Trophoblast cell (in vitro differentiated cells and primary cell): Measurements from ENCODE around the gene NOMO2.
A peak's percentile ranks its signal among the peaks of the same experiment; 100 is the strongest.
"Not testable (repeated sequence)": the region's sequence is repeated elsewhere in the genome, so short reads cannot be mapped to it uniquely, and the experiment has no call there.

Experiments used
- DNase-seq, 2 donors: peaks; one replicate each; pipeline ENCODE4 v3.0.0-alpha.2; 2016
- H2AFZ ChIP-seq: 2 replicates; pipeline ENCODE4 v1.6.1; 2013; ENCODE audit warnings: low read length, moderate library complexity, mild to moderate bottlenecking; ENCODE audit not compliant: insufficient read depth, poor library complexity
- H2AK5ac ChIP-seq: 2 replicates; pipeline ENCODE4 v1.6.1; 2013; ENCODE audit warnings: mild to moderate bottlenecking, low read length
- H2BK120ac ChIP-seq: 2 replicates; pipeline ENCODE4 v1.6.1; 2013; ENCODE audit warnings: low read length, mild to moderate bottlenecking, moderate library complexity; ENCODE audit not compliant: insufficient read depth, poor library complexity
- H2BK12ac ChIP-seq: 2 replicates; pipeline ENCODE4 v1.6.1; 2013; ENCODE audit warnings: mild to moderate bottlenecking, low read length, moderate library complexity
- H2BK5ac ChIP-seq: 2 replicates; pipeline ENCODE4 v1.6.1; 2013; ENCODE audit warnings: low read length, low read depth, moderate library complexity, mild to moderate bottlenecking; ENCODE audit not compliant: poor library complexity
- H3K14ac ChIP-seq: 2 replicates; pipeline ENCODE4 v1.6.1; 2013; ENCODE audit warnings: mild to moderate bottlenecking, low read length
- H3K18ac ChIP-seq: 2 replicates; pipeline ENCODE4 v1.6.1; 2013; ENCODE audit warnings: mild to moderate bottlenecking, low read length
- H3K23ac ChIP-seq: 2 replicates; pipeline ENCODE4 v1.6.1; 2013; ENCODE audit warnings: low read length
- H3K27ac ChIP-seq: 2 replicates; pipeline ENCODE4 v1.5.1; 2013; ENCODE audit warnings: low read depth, mild to moderate bottlenecking, inconsistent platforms, low read length, moderate library complexity
- H3K27me3 ChIP-seq: 2 replicates; pipeline ENCODE4 v1.6.1; 2013; ENCODE audit warnings: inconsistent platforms, mild to moderate bottlenecking, low read length, moderate library complexity; ENCODE audit not compliant: insufficient read depth
- H3K36me3 ChIP-seq, 2 experiments: 1 replicate in 1 of 2; 2 replicates in 1 of 2; pipeline ENCODE4 v1.6.1; 2013; ENCODE audit warnings: low read length in 2 of 2, mild to moderate bottlenecking in 2 of 2, moderate library complexity in 1 of 2; ENCODE audit not compliant: insufficient read depth in 2 of 2, control insufficient read depth in 1 of 2
- H3K4ac ChIP-seq: 2 replicates; pipeline ENCODE4 v1.6.1; 2013; ENCODE audit warnings: low read depth, mild to moderate bottlenecking, low read length, moderate library complexity
- H3K4me1 ChIP-seq, 2 experiments: 1 replicate in 1 of 2; 2 replicates in 1 of 2; pipeline ENCODE4 v1.6.1; 2013; ENCODE audit warnings: low read length in 2 of 2, mild to moderate bottlenecking in 2 of 2, moderate library complexity in 1 of 2; ENCODE audit not compliant: insufficient read depth in 2 of 2, control insufficient read depth in 1 of 2
- H3K4me2 ChIP-seq: 2 replicates; pipeline ENCODE4 v1.6.1; 2013; ENCODE audit warnings: inconsistent platforms, mild to moderate bottlenecking, low read length, moderate library complexity
- H3K4me3 ChIP-seq: 2 replicates; pipeline ENCODE4 v1.5.1; 2013; ENCODE audit warnings: mild to moderate bottlenecking, low read depth, low read length, inconsistent platforms
- H3K79me1 ChIP-seq: one replicate; pipeline ENCODE4 v1.6.1; 2013; ENCODE audit warnings: low read length
- H3K79me2 ChIP-seq: 2 replicates; pipeline ENCODE4 v1.6.1; 2013; ENCODE audit warnings: low read length, mild to moderate bottlenecking; ENCODE audit not compliant: control insufficient read depth, insufficient read depth, poor library complexity
- H3K9ac ChIP-seq: 2 replicates; pipeline ENCODE4 v1.6.1; 2013; ENCODE audit warnings: mild to moderate bottlenecking, low read length
- H3K9me3 ChIP-seq: 2 replicates; pipeline ENCODE4 v1.6.1; 2013; ENCODE audit warnings: low read depth, mild to moderate bottlenecking, control low read depth, inconsistent platforms, low read length; ENCODE audit not compliant: insufficient read depth
- H4K12ac ChIP-seq: 2 replicates; pipeline ENCODE4 v1.6.1; 2013; ENCODE audit warnings: low read depth, mild to moderate bottlenecking, low read length, moderate library complexity
- H4K8ac ChIP-seq: 2 replicates; pipeline ENCODE4 v1.6.1; 2013; ENCODE audit warnings: low read depth, mild to moderate bottlenecking, low read length, moderate library complexity
- H4K91ac ChIP-seq: one replicate; pipeline ENCODE4 v1.6.1; 2013; ENCODE audit warnings: low read depth, mild to moderate bottlenecking, low read length, moderate library complexity
- WGBS: extraction: QIAGEN DNeasy Blood & Tissue Kit; methylation state at CpG from one replicate; pipeline ENCODE4 v1.1.7; 2013; ENCODE audit warnings: missing lambda C conversion rate; ENCODE audit not compliant: insufficient read length, insufficient coverage; ENCODE audit errors: extremely low coverage; 5-methylcytosine and 5-hydroxymethylcytosine counted together

NOMO2 gene

DNA sequence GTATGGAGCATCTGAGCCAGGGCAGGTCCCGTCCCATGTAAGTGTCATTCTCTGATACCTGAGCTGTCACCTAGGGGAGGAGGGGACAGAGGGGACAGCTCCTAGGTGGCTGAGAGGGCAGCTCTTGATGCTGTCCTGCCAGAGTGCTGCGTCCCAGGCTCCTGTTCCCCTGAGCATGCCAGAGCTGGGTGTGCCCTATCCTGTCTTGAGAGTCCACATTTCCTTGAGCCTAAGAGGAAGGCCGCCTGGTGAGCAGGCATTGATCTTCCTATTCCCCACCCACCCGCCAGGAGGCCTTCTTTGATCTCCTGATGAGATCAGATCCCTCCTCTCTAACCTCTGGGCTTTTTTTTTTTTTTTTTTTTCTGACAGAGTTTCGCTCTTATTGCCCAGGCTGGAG lies 32.0 kb upstream of the NOMO2 start:
- H3K4me1 ChIP-seq, H2BK120ac ChIP-seq, H3K36me3 ChIP-seq, H3K27me3 ChIP-seq, H3K18ac ChIP-seq, H4K8ac ChIP-seq, H3K79me2 ChIP-seq, H4K12ac ChIP-seq, H3K9ac ChIP-seq, H3K9me3 ChIP-seq, H3K4me3 ChIP-seq, H2BK12ac ChIP-seq, H3K79me1 ChIP-seq, H3K27ac ChIP-seq, H2AK5ac ChIP-seq, H3K14ac ChIP-seq, H2AFZ ChIP-seq, H3K4me2 ChIP-seq, DNase-seq, H2BK5ac ChIP-seq, H3K23ac ChIP-seq, H4K91ac ChIP-seq, H3K4ac ChIP-seq: not testable (repeated sequence)
- WGBS = no CpG with 5 or more reads among the region's 5 CpGs

DNA sequence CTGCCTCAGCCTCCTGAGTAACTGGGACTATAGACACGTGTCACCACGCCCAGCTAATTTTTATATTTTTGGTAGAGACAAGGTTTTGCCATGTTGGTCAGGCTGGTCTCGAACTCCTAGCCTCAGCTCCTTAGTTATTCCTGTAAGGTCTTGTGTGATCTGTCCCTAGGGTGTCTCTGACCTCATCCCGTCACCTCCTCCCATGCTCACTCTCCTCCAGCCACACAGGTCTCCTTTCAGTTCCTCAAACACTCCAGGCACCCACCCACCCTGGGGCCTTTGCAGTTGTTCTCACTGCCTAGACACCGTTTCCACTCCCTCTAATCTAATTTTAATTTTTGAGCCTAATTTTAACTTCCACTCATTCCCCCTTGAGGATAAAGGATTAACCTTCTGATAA lies 31.1 kb upstream of the NOMO2 start:
- H3K9me3 ChIP-seq, H2BK12ac ChIP-seq, H3K4me2 ChIP-seq, H3K79me2 ChIP-seq, H3K14ac ChIP-seq, H3K18ac ChIP-seq, H4K12ac ChIP-seq, DNase-seq, H3K9ac ChIP-seq, H2AFZ ChIP-seq, H2BK5ac ChIP-seq, H3K79me1 ChIP-seq, H3K27ac ChIP-seq, H2AK5ac ChIP-seq, H4K8ac ChIP-seq, H3K23ac ChIP-seq, H3K27me3 ChIP-seq, H3K4ac ChIP-seq, H3K4me1 ChIP-seq, H3K36me3 ChIP-seq, H4K91ac ChIP-seq, H2BK120ac ChIP-seq, H3K4me3 ChIP-seq: not testable (repeated sequence)
- no CpG with 5 or more reads among the region's 5 CpGs for WGBS

- H3K27me3 ChIP-seq, H3K4me2 ChIP-seq, H3K79me2 ChIP-seq, H3K9ac ChIP-seq, H4K8ac ChIP-seq, H2BK5ac ChIP-seq, H2BK12ac ChIP-seq, H4K91ac ChIP-seq, H3K27ac ChIP-seq, H3K14ac ChIP-seq, H3K4ac ChIP-seq, H2AFZ ChIP-seq, H3K4me3 ChIP-seq, H3K23ac ChIP-seq, H4K12ac ChIP-seq, H2AK5ac ChIP-seq, H3K79me1 ChIP-seq, H2BK120ac ChIP-seq, H3K36me3 ChIP-seq, H3K18ac ChIP-seq, H3K4me1 ChIP-seq, H3K9me3 ChIP-seq: not testable (repeated sequence)
- no CpG with 5 or more reads among the region's 4 CpGs for WGBS
- DNase-seq = peak in 1 of 2 donors; percentile 4
These were observed 30.0 kb upstream of the NOMO2 start for GRCh38 chr16:18591908-18592307.

GRCh38 chr16:18591441-18591840 lies 29.5 kb upstream of the NOMO2 start:
- not testable (repeated sequence) for H2BK5ac ChIP-seq, H3K4ac ChIP-seq, H3K79me2 ChIP-seq, H3K27me3 ChIP-seq, DNase-seq, H3K23ac ChIP-seq, H3K36me3 ChIP-seq, H4K8ac ChIP-seq, H3K9ac ChIP-seq, H2BK120ac ChIP-seq, H3K27ac ChIP-seq, H4K12ac ChIP-seq, H3K4me2 ChIP-seq, H3K9me3 ChIP-seq, H2AFZ ChIP-seq, H3K18ac ChIP-seq, H3K4me1 ChIP-seq, H2BK12ac ChIP-seq, H4K91ac ChIP-seq, H3K14ac ChIP-seq, H2AK5ac ChIP-seq, H3K4me3 ChIP-seq, H3K79me1 ChIP-seq

- H3K27me3 ChIP-seq, H3K79me1 ChIP-seq, H3K27ac ChIP-seq, H3K18ac ChIP-seq, H4K12ac ChIP-seq, H3K23ac ChIP-seq, H4K91ac ChIP-seq, H3K4me2 ChIP-seq, H3K9me3 ChIP-seq, H3K4ac ChIP-seq, H3K4me3 ChIP-seq, H2BK5ac ChIP-seq, H2AK5ac ChIP-seq, H2BK120ac ChIP-seq, H3K14ac ChIP-seq, H3K36me3 ChIP-seq, H2AFZ ChIP-seq, H3K4me1 ChIP-seq, H2BK12ac ChIP-seq, H3K9ac ChIP-seq, H4K8ac ChIP-seq, H3K79me2 ChIP-seq, DNase-seq: not testable (repeated sequence)
- WGBS = no CpG with 5 or more reads among the region's 10 CpGs
These were observed 27.9 kb upstream of the NOMO2 start for GRCh38 chr16:18589806-18590205.
